Left kidney (tissue), 1 donor: ENCODE results near the gene CCDC54. TPM values are rescaled to one million over a fixed set of nuclear protein-coding genes. Genes with fewer than 3 reads are reported as not detected.

ENCODE experiments used
- polyA plus RNA-seq: library from polyadenylated mRNA; unstranded; fragments of 120-200 nt; gene quantifications from one replicate; pipeline ENCODE4 v1.2.1, GENCODE V29; 2013; ENCODE audit not compliant: insufficient read length

The CCDC54 gene
- polyA plus RNA-seq, 1 donor: 0.28 TPM

Other genes starting within 250 kb of the CCDC54 start
- gene BBX, start 145.5 kb downstream of the CCDC54 start, polyA plus RNA-seq: 70.1 TPM